GM23248 (cell line): ENCODE data around the gene IGIP.

ENCODE experiments used
- EZH2 ChIP-seq: fragments of 200-600 bp; sonication (generic); IDR thresholded peaks from 2 replicates; pipeline ENCODE4 v1.6.1; 2018; ENCODE audit warnings: antibody characterized with exemption, mild to moderate bottlenecking; ENCODE audit not compliant: insufficient read depth, poor library complexity, severe bottlenecking
- EZH2phosphoT487 ChIP-seq: fragments of 200-600 bp; sonication (generic); IDR thresholded peaks from 2 replicates; pipeline ENCODE4 v1.6.1; 2018; ENCODE audit warnings: antibody characterized with exemption, moderate library complexity, mild to moderate bottlenecking, low read depth; ENCODE audit not compliant: insufficient read depth

DNA sequence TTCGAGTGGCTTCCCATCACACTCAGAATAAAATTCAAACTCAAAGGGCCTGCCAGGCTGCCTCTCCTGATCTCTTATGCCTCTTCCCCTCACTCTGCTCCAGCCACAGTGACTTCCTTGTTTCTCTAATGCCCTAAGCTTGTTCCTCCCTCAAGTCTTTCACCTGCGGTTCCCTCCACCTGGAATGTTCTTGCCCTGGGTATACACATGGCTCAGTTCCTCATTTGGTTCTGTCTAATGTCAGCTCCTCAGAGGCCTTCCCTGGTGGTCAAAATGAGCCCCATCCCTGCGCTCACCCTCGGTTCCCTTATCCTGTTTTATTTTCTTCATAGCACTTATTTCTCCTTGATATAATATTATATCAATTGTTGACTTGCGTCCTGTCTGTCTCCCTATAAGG lies 36.5 kb downstream of the IGIP start:
- no peak for TF ChIP-seq EZH2
- TF ChIP-seq EZH2phosphoT487: no peak
